GM12878 (cell line): ENCODE measurements around the gene LRRC15. TPM values are rescaled to one million over a fixed set of nuclear protein-coding genes. Genes with fewer than 3 reads are reported as not detected.

Experiments
- CBFB ChIP-seq: IDR thresholded peaks from 2 replicates; pipeline ENCODE4 v1.6.1; 2016; ENCODE audit warnings: antibody characterized with exemption, low read depth
- CTCF ChIP-seq, 3 experiments: IDR thresholded peaks in 2 of 3; conservative IDR thresholded peaks in 1 of 3; 2 replicates each; pipeline ENCODE4 v1.5.1; 2011; ENCODE audit warnings: low read depth in 3 of 3, low read length in 3 of 3, mild to moderate bottlenecking in 3 of 3, control low read depth in 2 of 3, moderate library complexity in 2 of 3, inconsistent platforms in 1 of 3, mixed read lengths in 1 of 3; ENCODE audit not compliant: control insufficient read depth in 2 of 3, insufficient read depth in 1 of 3; ENCODE audit errors: extremely low read depth in 1 of 3
- EP300 ChIP-seq, 2 experiments: fragments of 150-350 bp in 1 of 2; IDR thresholded peaks; 2 replicates each; pipeline ENCODE4 v1.6.1; 2011 to 2012; ENCODE audit warnings: low read depth in 2 of 2, low read length in 2 of 2, borderline replicate concordance in 1 of 2, improper control_type of control experiment in 1 of 2, inconsistent platforms in 1 of 2; ENCODE audit not compliant: control insufficient read depth in 1 of 2
- NFXL1 ChIP-seq: fragments of 450-650 bp; IDR thresholded peaks from 2 replicates; pipeline ENCODE4 v1.6.1; 2017; ENCODE audit warnings: antibody characterized with exemption, mild to moderate bottlenecking, borderline replicate concordance
- NFYA ChIP-seq: IDR thresholded peaks from 2 replicates; pipeline ENCODE4 v1.6.1; 2011; ENCODE audit warnings: low read depth, mild to moderate bottlenecking, low read length, improper control_type of control experiment, borderline replicate concordance
- RELB ChIP-seq: fragments of 450-650 bp; IDR thresholded peaks from 2 replicates; pipeline ENCODE4 v1.6.1; 2017; ENCODE audit warnings: low read depth, mild to moderate bottlenecking, moderate library complexity
- SMARCA5 ChIP-seq: fragments of 450-650 bp; IDR thresholded peaks from 2 replicates; pipeline ENCODE4 v1.6.1; 2017; ENCODE audit warnings: mild to moderate bottlenecking
- TCF12 ChIP-seq: IDR thresholded peaks from 2 replicates; pipeline ENCODE4 v1.6.1; 2011; ENCODE audit warnings: low read depth, mild to moderate bottlenecking, low read length
- ZBTB4 ChIP-seq: fragments of 450-650 bp; formaldehyde crosslinking; IDR thresholded peaks from 2 replicates; pipeline ENCODE4 v1.4.0; 2022; ENCODE audit warnings: mild to moderate bottlenecking, moderate library complexity
- polyA plus RNA-seq, 11 experiments: library from polyadenylated mRNA; depleted of rRNA in 4 of 11; unstranded in 6 of 11; stranded (reverse) in 5 of 11; fragments of >200 nt; fragmentation: Nextera tagmentation in 4 of 11; fragmentation: Illumina TruSeq in 1 of 11; extraction: Ambion mirVana in 4 of 11; extraction: Trizol in 1 of 11; gene quantifications; 1 replicate in 1 of 11; 2 replicates in 10 of 11; pipeline versions ENCODE4 v1.2.1 to v1.2.3, GENCODE V29; 2011 to 2016; ENCODE audit warnings: inconsistent platforms in 2 of 11, missing spikeins in 2 of 11, low read depth in 1 of 11
- total RNA-seq, 4 experiments: library from RNA; depleted of rRNA in 3 of 4; stranded (reverse); fragments of >200 nt in 3 of 4; fragmentation: Illumina TruSeq in 1 of 4; extraction: Trizol in 1 of 4; gene quantifications; 2 replicates each; pipeline versions ENCODE4 v1.2.1 to v1.2.3, GENCODE V29; 2013 to 2021

LRRC15 gene
- total and polyA plus RNA-seq, 10 of the 15 experiments (the other 5 are each of a cell fraction or from before 2014, with no cell fraction given): not detected

GRCh38 chr3:194312186-194312742, 57.3 kb downstream of the LRRC15 start (continued):
- TF ChIP-seq RELB (no peak), NFXL1 (no peak), TCF12 (no peak), CTCF (IDR thresholded peaks at IDR 0.05 in 2 of 3, conservative IDR thresholded peaks at IDR 0.05 in 1 of 3; ENCODE audit: control insufficient read depth in 2 of 3, extremely low read depth in 1 of 3, insufficient read depth in 1 of 3, low read depth in 3 of 3, low read length in 3 of 3) (no peak), NFYA (no peak), SMARCA5 (no peak), EP300 (IDR thresholded peaks at IDR 0.05; ENCODE audit: borderline replicate concordance in 1 of 2, control insufficient read depth in 1 of 2, low read depth in 2 of 2, low read length in 2 of 2) (no peak), CBFB (no peak), ZBTB4 (no peak)
- TF ChIP-seq, all 136 proteins: peak for 0
